IgD-negative memory B cell (primary cell): ENCODE measurements around the gene TRABD2A. TPM values are rescaled to one million over a fixed set of nuclear protein-coding genes. Genes with fewer than 3 reads are reported as not detected.

ENCODE experiments used
- H3K27ac Mint-ChIP-seq, 3 donors: one replicate each; pipeline ENCODE4 v1.8.0; 2020 to 2022; ENCODE audit warnings: mild to moderate bottlenecking in 3 of 3, mixed read lengths in 3 of 3, moderate library complexity in 1 of 3
- H3K27me3 Mint-ChIP-seq: one replicate; pipeline ENCODE4 v1.8.0; 2021; ENCODE audit warnings: mixed read lengths
- H3K36me3 Mint-ChIP-seq: one replicate; pipeline ENCODE4 v1.8.0; 2020; ENCODE audit warnings: mild to moderate bottlenecking, mixed read lengths
- H3K4me1 Mint-ChIP-seq, 3 donors: one replicate each; pipeline ENCODE4 v1.8.0; 2020 to 2022; ENCODE audit warnings: mixed read lengths in 3 of 3, mild to moderate bottlenecking in 1 of 3
- H3K4me3 Mint-ChIP-seq, 4 donors: one replicate each; pipeline ENCODE4 v1.8.0; 2020 to 2022; ENCODE audit warnings: mild to moderate bottlenecking in 4 of 4, mixed read lengths in 4 of 4, moderate library complexity in 3 of 4
- H3K9me3 Mint-ChIP-seq, 3 donors: one replicate each; pipeline ENCODE4 v1.8.0; 2020 to 2021; ENCODE audit warnings: mixed read lengths in 3 of 3, mild to moderate bottlenecking in 1 of 3
- polyA plus RNA-seq: library from polyadenylated mRNA; unstranded; fragments of 300-500 nt; fragmentation: Illumina TruSeq; gene quantifications from one replicate; pipeline ENCODE4 v1.2.3, GENCODE V29; 2021

TRABD2A gene
- polyA plus RNA-seq, 1 donor from 2014 or later, result 5.7 TPM

GRCh38 chr2:84858123-84858522 lies 22.8 kb downstream of the TRABD2A start:
- Mint-ChIP-seq H3K9me3 (peaks cover 0 to 7% (median 0%) of the 10 kb centered on the region in 3 donors), H3K27ac (peak overlapping the region in 1 of 3 donors; percentile 89), H3K36me3 (peaks cover 6% of the 10 kb centered on the region), H3K4me1 (peaks cover 14 to 26% (median 14%) of the 10 kb centered on the region in 3 donors), H3K27me3 (peaks cover 3% of the 10 kb centered on the region), H3K4me3 (no peak overlapping the region)

GRCh38 chr2:84857566-84857965 lies 23.3 kb downstream of the TRABD2A start:
- Mint-ChIP-seq H3K9me3 (peaks cover 0 to 13% (median 0%) of the 10 kb centered on the region in 3 donors), H3K4me3 (no peak overlapping the region), H3K36me3 (peaks cover 6% of the 10 kb centered on the region), H3K4me1 (peaks cover 11 to 26% (median 14%) of the 10 kb centered on the region in 3 donors), H3K27me3 (peaks cover 3% of the 10 kb centered on the region), H3K27ac (peak overlapping the region in 2 of 3 donors; percentile 27 to 44)

GRCh38 chr2:84856787-84857186 lies 24.1 kb downstream of the TRABD2A start:
- Mint-ChIP-seq H3K27ac (peak overlapping the region in 2 of 3 donors; percentile 41 to 44), H3K36me3 (peaks cover 6% of the 10 kb centered on the region), H3K4me1 (peaks cover 9 to 26% (median 14%) of the 10 kb centered on the region in 3 donors), H3K4me3 (peak overlapping the region in 1 of 4 donors; percentile 23), H3K9me3 (peaks cover 0 to 13% (median 0%) of the 10 kb centered on the region in 3 donors), H3K27me3 (peaks cover 3% of the 10 kb centered on the region)

- H3K36me3 Mint-ChIP-seq, result peaks cover 6% of the 10 kb centered on the region
- H3K4me3 Mint-ChIP-seq, result no peak overlapping the region
- H3K9me3 Mint-ChIP-seq, result peaks cover 0 to 13% (median 0%) of the 10 kb centered on the region in 3 donors
- H3K27ac Mint-ChIP-seq, result no peak overlapping the region
- H3K4me1 Mint-ChIP-seq, result peaks cover 9 to 26% (median 14%) of the 10 kb centered on the region in 3 donors
- peaks cover 3% of the 10 kb centered on the region for H3K27me3 Mint-ChIP-seq
These were observed 25.2 kb downstream of the TRABD2A start for GRCh38 chr2:84855731-84856130.

- H3K27ac Mint-ChIP-seq, result no peak overlapping the region
- peaks cover 0 to 13% (median 0%) of the 10 kb centered on the region in 3 donors for H3K9me3 Mint-ChIP-seq
- peaks cover 9 to 24% (median 14%) of the 10 kb centered on the region in 3 donors for H3K4me1 Mint-ChIP-seq
- peaks cover 6% of the 10 kb centered on the region for H3K36me3 Mint-ChIP-seq
- H3K4me3 Mint-ChIP-seq, result peak overlapping the region in 1 of 4 donors; percentile 71
- H3K27me3 Mint-ChIP-seq, result peaks cover 3% of the 10 kb centered on the region
These were observed 26.0 kb downstream of the TRABD2A start for GRCh38 chr2:84854850-84855249.

GRCh38 chr2:84851876-84852275 lies 29.0 kb downstream of the TRABD2A start:
- H3K9me3 Mint-ChIP-seq, result peaks cover 0 to 13% (median 0%) of the 10 kb centered on the region in 3 donors
- H3K27me3 Mint-ChIP-seq, result peaks cover 3% of the 10 kb centered on the region
- peak overlapping the region in 1 of 3 donors; percentile 92 for H3K27ac Mint-ChIP-seq
- peaks cover 6% of the 10 kb centered on the region for H3K36me3 Mint-ChIP-seq
- H3K4me3 Mint-ChIP-seq, result no peak overlapping the region
- peaks cover 7 to 19% (median 10%) of the 10 kb centered on the region in 3 donors for H3K4me1 Mint-ChIP-seq

- Mint-ChIP-seq H3K4me1 (peaks cover 14 to 29% (median 18%) of the 10 kb centered on the region in 3 donors), H3K9me3 (peaks cover 0 to 9% (median 0%) of the 10 kb centered on the region in 3 donors), H3K27me3 (peaks cover 3% of the 10 kb centered on the region), H3K27ac (no peak overlapping the region), H3K36me3 (no peaks in the 10 kb centered on the region), H3K4me3 (no peak overlapping the region)
These were observed 30.4 kb downstream of the TRABD2A start for GRCh38 chr2:84850471-84850870.

GRCh38 chr2:84849271-84849952 lies 31.5 kb downstream of the TRABD2A start:
- Mint-ChIP-seq H3K36me3 (no peaks in the 10 kb centered on the region), H3K9me3 (peaks cover 0 to 9% (median 0%) of the 10 kb centered on the region in 3 donors), H3K4me3 (peak overlapping the region in 2 of 4 donors; percentile 14 to 26), H3K27me3 (no peaks in the 10 kb centered on the region), H3K4me1 (peaks cover 14 to 32% (median 18%) of the 10 kb centered on the region in 3 donors), H3K27ac (no peak overlapping the region)

- no peaks in the 10 kb centered on the region for H3K27me3 Mint-ChIP-seq
- peak overlapping the region in 1 of 3 donors; percentile 83 for H3K27ac Mint-ChIP-seq
- peak overlapping the region in 1 of 4 donors; percentile 24 for H3K4me3 Mint-ChIP-seq
- peaks cover 14 to 37% (median 18%) of the 10 kb centered on the region in 3 donors for H3K4me1 Mint-ChIP-seq
- no peaks in the 10 kb centered on the region for H3K9me3 Mint-ChIP-seq
- no peaks in the 10 kb centered on the region for H3K36me3 Mint-ChIP-seq
These were observed 33.4 kb downstream of the TRABD2A start for GRCh38 chr2:84847326-84848050.

- peaks cover 14 to 37% (median 18%) of the 10 kb centered on the region in 3 donors for H3K4me1 Mint-ChIP-seq
- peak overlapping the region in 1 of 3 donors; percentile 83 for H3K27ac Mint-ChIP-seq
- H3K36me3 Mint-ChIP-seq, result no peaks in the 10 kb centered on the region
- no peaks in the 10 kb centered on the region for H3K27me3 Mint-ChIP-seq
- H3K9me3 Mint-ChIP-seq, result no peaks in the 10 kb centered on the region
- H3K4me3 Mint-ChIP-seq, result peak overlapping the region in 2 of 4 donors; percentile 3 to 65
These were observed 34.1 kb downstream of the TRABD2A start for GRCh38 chr2:84846741-84847142.

GRCh38 chr2:84846041-84846663 lies 34.7 kb downstream of the TRABD2A start:
- no peaks in the 10 kb centered on the region for H3K27me3 Mint-ChIP-seq
- H3K4me1 Mint-ChIP-seq, result peaks cover 14 to 39% (median 20%) of the 10 kb centered on the region in 3 donors
- no peaks in the 10 kb centered on the region for H3K36me3 Mint-ChIP-seq

GRCh38 chr2:84844141-84844540 lies 36.7 kb downstream of the TRABD2A start:
- Mint-ChIP-seq H3K4me1 (peaks cover 14 to 38% (median 20%) of the 10 kb centered on the region in 3 donors), H3K4me3 (peak overlapping the region in 1 of 4 donors; percentile 56), H3K36me3 (no peaks in the 10 kb centered on the region), H3K9me3 (no peaks in the 10 kb centered on the region), H3K27me3 (peaks cover 2% of the 10 kb centered on the region), H3K27ac (peak overlapping the region in 1 of 3 donors; percentile 57)

More at GRCh38 chr2:84846041-84846663, 34.7 kb downstream of the TRABD2A start:
- Mint-ChIP-seq H3K4me3 (peak overlapping the region in 3 of 4 donors; percentile 21 to 69 (median 61)), H3K27ac (peak overlapping the region in 1 of 3 donors; percentile 90), H3K9me3 (no peaks in the 10 kb centered on the region)

GRCh38 chr2:84841577-84841976 lies 39.3 kb downstream of the TRABD2A start:
- peak overlapping the region in 1 of 4 donors; percentile 1 for H3K4me3 Mint-ChIP-seq
- H3K4me1 Mint-ChIP-seq, result peaks cover 9 to 25% (median 11%) of the 10 kb centered on the region in 3 donors
- peaks cover 4% of the 10 kb centered on the region for H3K36me3 Mint-ChIP-seq
- H3K9me3 Mint-ChIP-seq, result peaks cover 2 to 7% (median 3%) of the 10 kb centered on the region in 3 donors
- H3K27ac Mint-ChIP-seq, result peak overlapping the region in 1 of 3 donors; percentile 72
- peaks cover 2% of the 10 kb centered on the region for H3K27me3 Mint-ChIP-seq

GRCh38 chr2:84840306-84840705 lies 40.6 kb downstream of the TRABD2A start:
- H3K27me3 Mint-ChIP-seq, result peaks cover 2% of the 10 kb centered on the region
- H3K4me3 Mint-ChIP-seq, result no peak overlapping the region
- no peak overlapping the region for H3K27ac Mint-ChIP-seq
- peaks cover 5% of the 10 kb centered on the region for H3K36me3 Mint-ChIP-seq
- H3K9me3 Mint-ChIP-seq, result peaks cover 3 to 17% (median 9%) of the 10 kb centered on the region in 3 donors
- peaks cover 0 to 12% (median 2%) of the 10 kb centered on the region in 3 donors for H3K4me1 Mint-ChIP-seq
